HepG2 (cell line): Measurements from ENCODE around the gene ERCC4. TPM values are rescaled to one million over a fixed set of nuclear protein-coding genes. Genes with fewer than 3 reads are reported as not detected.

Source experiments
- ARNT2 ChIP-seq: sonication (generic); formaldehyde crosslinking; IDR thresholded peaks from 2 replicates; pipeline ENCODE4 v1.8.0; 2022; ENCODE audit warnings: mild to moderate bottlenecking, low read depth, missing genetic modification reagents, moderate library complexity
- ETV5 ChIP-seq: IDR thresholded peaks from 2 replicates; pipeline ENCODE4 v1.6.1; 2018; ENCODE audit warnings: missing biosample characterization, missing genetic modification reagents, inconsistent platforms, borderline replicate concordance
- FOXA1 ChIP-seq, 2 experiments: fragments of 450-650 bp in 1 of 2; sonication (generic) in 1 of 2; formaldehyde crosslinking in 1 of 2; IDR thresholded peaks; 2 replicates each; pipeline versions ENCODE4 v1.4.0 to v1.6.1; 2016 to 2020; ENCODE audit warnings: missing genetic modification reagents in 1 of 2
- GMEB1 ChIP-seq: sonication (generic); formaldehyde crosslinking; IDR thresholded peaks from 2 replicates; pipeline ENCODE4 v1.5.1; 2020; ENCODE audit warnings: missing genetic modification reagents, mild to moderate bottlenecking, borderline replicate concordance
- HNF1B ChIP-seq: sonication (generic); formaldehyde crosslinking; IDR thresholded peaks from 2 replicates; pipeline ENCODE4 v1.5.1; 2020; ENCODE audit warnings: mild to moderate bottlenecking, moderate library complexity, missing genetic modification reagents
- MXD3 ChIP-seq: IDR thresholded peaks from 2 replicates; pipeline ENCODE4 v1.6.1; 2016; ENCODE audit warnings: mild to moderate bottlenecking, missing biosample characterization, missing genetic modification reagents
- NCOA2 ChIP-seq: sonication (generic); formaldehyde crosslinking; IDR thresholded peaks from 2 replicates; pipeline ENCODE4 v1.8.0; 2022; ENCODE audit warnings: inconsistent platforms
- RBM39 ChIP-seq: fragments of 200-400 bp; formaldehyde crosslinking; IDR thresholded peaks from one replicate; pipeline ENCODE4 v1.6.1; 2018; ENCODE audit warnings: antibody characterized with exemption, mild to moderate bottlenecking, low read depth, low read length; ENCODE audit not compliant: poor library complexity, severe bottlenecking
- TBX2 ChIP-seq: sonication (generic); formaldehyde crosslinking; IDR thresholded peaks from 2 replicates; pipeline ENCODE4 v1.5.0; 2020; ENCODE audit warnings: missing genetic modification reagents, mild to moderate bottlenecking, borderline replicate concordance
- TRAFD1 ChIP-seq: sonication (generic); formaldehyde crosslinking; IDR thresholded peaks from 2 replicates; pipeline ENCODE4 v1.5.1; 2020; ENCODE audit warnings: missing genetic modification reagents, mild to moderate bottlenecking, borderline replicate concordance
- ZBTB25 ChIP-seq: IDR thresholded peaks from 2 replicates; pipeline ENCODE4 v1.6.1; 2018; ENCODE audit warnings: missing genetic modification reagents
- ZFP1 ChIP-seq: IDR thresholded peaks from 2 replicates; pipeline ENCODE4 v1.6.1; 2016
- ZNF710 ChIP-seq: sonication (generic); formaldehyde crosslinking; IDR thresholded peaks from 2 replicates; pipeline ENCODE4 v1.5.0; 2020; ENCODE audit warnings: mild to moderate bottlenecking, missing genetic modification reagents, borderline replicate concordance
- ZSCAN9 ChIP-seq: IDR thresholded peaks from 2 replicates; pipeline ENCODE4 v1.6.1; 2016; ENCODE audit warnings: borderline replicate concordance
- polyA plus RNA-seq, 8 experiments: library from polyadenylated mRNA; depleted of rRNA in 3 of 8; stranded (reverse) in 7 of 8; unstranded in 1 of 8; fragments of >200 nt; fragmentation: Illumina TruSeq in 4 of 8; extraction: Trizol in 4 of 8; gene quantifications; 2 replicates each; pipeline versions ENCODE4 v1.2.1 to v1.2.3, GENCODE V29; 2011 to 2016; ENCODE audit warnings: low read depth in 4 of 8, missing spikeins in 1 of 8, mixed read lengths in 1 of 8; ENCODE audit not compliant: insufficient read depth in 1 of 8
- total RNA-seq, 5 experiments: library from RNA; depleted of rRNA; stranded (reverse); fragments of >200 nt; fragmentation: Illumina TruSeq; extraction: Trizol; gene quantifications; 2 replicates each; pipeline ENCODE4 v1.2.3, GENCODE V29; 2016; ENCODE audit warnings: low read depth in 1 of 5

The ERCC4 gene
- total and polyA plus RNA-seq, 2 of the 13 experiments (the other 11 are each of a cell fraction or from before 2014, with no cell fraction given), result 5.4 to 15.2 TPM

GRCh38 chr16:13885700-13886099 lies 34.3 kb upstream of the ERCC4 start (continued):
- TF ChIP-seq HNF1B (CRISPR knock-in tag) (peak; percentile 92), ARNT2 (CRISPR knock-in tag) (no peak), TBX2 (CRISPR knock-in tag) (peak; percentile 98), ZBTB25 (CRISPR knock-in tag) (peak; percentile 42; the same call in 1 of the 2 replicates), ZSCAN9 (CRISPR knock-in tag) (peak; percentile 49; the same call in 1 of the 2 replicates), ZFP1 (CRISPR knock-in tag) (no peak), GMEB1 (CRISPR knock-in tag) (peak; percentile 52; the same call in 1 of the 2 replicates), ETV5 (peak; percentile 92; the same call in 1 of the 2 replicates), NCOA2 (peak; percentile 84), ZNF710 (CRISPR knock-in tag) (peak; percentile 94), MXD3 (CRISPR knock-in tag) (no peak), FOXA1 (IDR thresholded peaks at IDR 0.05) (peak; percentile 91), FOXA1 (CRISPR knock-in tag; IDR thresholded peaks at IDR 0.05) (peak; percentile 88), TRAFD1 (CRISPR knock-in tag) (no peak), RBM39 (no peak)
